Right atrium auricular region (tissue), 2 donors: ENCODE measurements around the gene ERC2. TPM values are rescaled to one million over a fixed set of nuclear protein-coding genes. Genes with fewer than 3 reads are reported as not detected.

Experiments
- DNase-seq: peaks from one replicate; pipeline ENCODE4 v3.0.0-alpha.2; 2019; ENCODE audit warnings: low spot score
- H3K27ac ChIP-seq, 2 donors: fragments of 200-600 bp; sonication (generic); 1 replicate in 1 of 2; 2 replicates in 1 of 2; pipeline ENCODE4 v1.5.1; 2016 to 2019
- H3K27me3 ChIP-seq, 2 donors: fragments of 200-600 bp; sonication (generic); one replicate each; pipeline versions ENCODE4 v1.5.1 to v1.6.0; 2017 to 2019
- H3K36me3 ChIP-seq: fragments of 200-600 bp; sonication (generic); one replicate; pipeline ENCODE4 v1.5.1; 2016
- H3K4me1 ChIP-seq, 2 donors: fragments of 200-600 bp; sonication (generic); one replicate each; pipeline versions ENCODE4 v1.5.1 to v1.6.0; 2017 to 2019
- H3K4me3 ChIP-seq, 2 donors: fragments of 200-600 bp; sonication (generic); 1 replicate in 1 of 2; 2 replicates in 1 of 2; pipeline ENCODE4 v1.5.1; 2017 to 2019; ENCODE audit warnings: mild to moderate bottlenecking in 1 of 2, moderate library complexity in 1 of 2
- H3K9me3 ChIP-seq, 2 donors: fragments of 200-600 bp; sonication (generic); one replicate each; pipeline ENCODE4 v1.5.1; 2019
- CTCF ChIP-seq, 2 donors: fragments of 200-600 bp; sonication (generic); IDR thresholded peaks; one replicate each; pipeline ENCODE4 v1.5.1; 2019; ENCODE audit warnings: antibody characterized with exemption in 2 of 2
- total RNA-seq, 2 donors: library from RNA; depleted of rRNA; stranded (reverse); fragments of >200 nt; gene quantifications; one replicate each; pipeline ENCODE4 v1.1.0, GENCODE V29; 2016

Gene ERC2
- total RNA-seq, 2 donors from 2014 or later = 2.9 to 4.0 TPM

- Histone ChIP-seq H3K4me3 (no peak overlapping the region), H3K27ac (no peak overlapping the region), H3K27me3 (no peaks in the 10 kb centered on the region), H3K36me3 (no peaks in the 10 kb centered on the region), H3K4me1 (no peaks in the 10 kb centered on the region), H3K9me3 (peaks cover 0 to 12% of the 10 kb centered on the region in 2 donors)
- DNase-seq = no peak
- no peak for TF ChIP-seq CTCF (IDR thresholded peaks at IDR 0.05)
Observed at GRCh38 chr3:56111606-56112304, 356.5 kb downstream of the ERC2 start.

DNA sequence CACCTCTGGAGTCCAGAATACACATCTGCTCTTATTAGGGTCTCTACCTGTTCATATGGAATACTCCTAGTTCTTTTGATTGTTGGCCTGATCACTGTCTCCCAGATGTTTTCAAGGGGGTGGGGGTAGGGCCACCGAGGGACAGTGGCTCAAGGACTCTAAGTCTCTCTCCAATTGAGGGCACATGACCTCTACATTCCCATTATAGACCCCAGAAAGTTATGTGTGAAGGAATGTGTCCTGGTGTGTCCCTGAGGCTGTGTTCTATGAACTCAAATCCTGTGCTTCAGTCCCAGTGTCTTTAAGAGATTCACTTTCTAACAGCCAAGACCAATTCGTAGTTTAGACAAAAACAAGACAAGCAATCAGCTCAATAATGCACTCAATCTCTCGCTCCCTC is 357.4 kb downstream of the ERC2 start:
- Histone ChIP-seq H3K27ac (no peak overlapping the region), H3K9me3 (peaks cover 0 to 11% of the 10 kb centered on the region in 2 donors), H3K4me1 (no peaks in the 10 kb centered on the region), H3K36me3 (no peaks in the 10 kb centered on the region), H3K27me3 (no peaks in the 10 kb centered on the region), H3K4me3 (no peak overlapping the region)
- DNase-seq = no peak
- no peak for TF ChIP-seq CTCF (IDR thresholded peaks at IDR 0.05)

DNA sequence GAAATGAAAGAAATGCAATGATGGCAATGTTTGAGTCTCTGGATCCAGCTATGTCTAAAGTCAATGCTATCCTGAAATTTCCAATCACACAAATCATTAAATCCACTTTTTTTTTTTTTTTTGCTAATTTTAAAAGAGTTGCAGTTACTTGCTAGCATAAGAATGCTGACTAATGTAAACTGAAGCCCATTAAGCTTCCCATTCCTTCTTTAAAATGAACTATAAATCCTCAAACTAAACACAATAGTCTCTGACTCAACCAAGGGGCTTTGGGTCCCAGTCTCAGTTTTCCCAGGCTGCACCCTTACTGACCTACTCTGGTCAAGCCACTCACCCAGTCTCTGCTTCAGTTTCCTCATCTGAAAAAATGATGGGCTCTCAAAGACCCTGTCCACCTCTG is 361.1 kb downstream of the ERC2 start:
- DNase-seq = no peak
- Histone ChIP-seq H3K27me3 (no peaks in the 10 kb centered on the region), H3K4me3 (no peak overlapping the region), H3K36me3 (no peaks in the 10 kb centered on the region), H3K4me1 (no peaks in the 10 kb centered on the region), H3K9me3 (no peaks in the 10 kb centered on the region), H3K27ac (no peak overlapping the region)
- no peak for TF ChIP-seq CTCF (IDR thresholded peaks at IDR 0.05)

- no peaks in the 10 kb centered on the region for H3K4me1 ChIP-seq
- H3K36me3 ChIP-seq = no peaks in the 10 kb centered on the region
- no peaks in the 10 kb centered on the region for H3K9me3 ChIP-seq
- H3K27me3 ChIP-seq = no peaks in the 10 kb centered on the region
- no peak overlapping the region for H3K27ac ChIP-seq
- no peak overlapping the region for H3K4me3 ChIP-seq
- no peak for DNase-seq
- no peak for TF ChIP-seq CTCF (IDR thresholded peaks at IDR 0.05)
Observed at GRCh38 chr3:56102032-56102431, 366.2 kb downstream of the ERC2 start.

DNA sequence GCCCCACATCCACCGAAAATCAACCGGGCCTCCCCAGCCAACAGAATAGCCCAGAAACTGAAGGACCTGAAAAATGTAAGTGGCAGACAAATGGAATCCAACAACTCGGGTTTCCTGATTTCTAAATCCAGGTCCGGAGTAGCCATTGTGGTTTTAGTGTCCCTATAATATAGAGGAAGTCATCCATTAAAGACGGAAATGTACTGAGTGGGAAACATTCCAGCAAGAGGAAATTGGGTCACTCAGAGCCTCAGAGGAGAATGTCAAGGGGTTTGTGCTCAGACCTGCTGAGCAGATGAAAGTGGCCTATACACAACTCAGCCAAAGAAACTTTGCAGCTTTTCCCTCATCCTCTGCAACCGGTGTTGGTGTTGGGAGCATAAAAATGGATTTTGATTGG is 366.7 kb downstream of the ERC2 start:
- DNase-seq = no peak
- no peaks in the 10 kb centered on the region for H3K27me3 ChIP-seq
- no peak for TF ChIP-seq CTCF (IDR thresholded peaks at IDR 0.05)
- no peak overlapping the region for H3K4me3 ChIP-seq
- no peaks in the 10 kb centered on the region for H3K9me3 ChIP-seq
- H3K27ac ChIP-seq = no peak overlapping the region
- no peaks in the 10 kb centered on the region for H3K4me1 ChIP-seq
- H3K36me3 ChIP-seq = no peaks in the 10 kb centered on the region

- Histone ChIP-seq H3K36me3 (no peaks in the 10 kb centered on the region), H3K27me3 (no peaks in the 10 kb centered on the region)
- no peak for TF ChIP-seq CTCF (IDR thresholded peaks at IDR 0.05)
Observed at GRCh38 chr3:56096999-56097398, 371.3 kb downstream of the ERC2 start.

More at GRCh38 chr3:56096999-56097398, 371.3 kb downstream of the ERC2 start:
- Histone ChIP-seq H3K4me3 (no peak overlapping the region), H3K9me3 (no peaks in the 10 kb centered on the region), H3K4me1 (no peaks in the 10 kb centered on the region), H3K27ac (no peak overlapping the region)
- DNase-seq = no peak
